ENCODE data around the gene DGCR8. TPM values are rescaled to one million over a fixed set of nuclear protein-coding genes. Genes with fewer than 3 reads are reported as not detected.

Gene DGCR8
- total RNA-seq, 1 experiment from 2014 or later, result 34.7 TPM

DNA sequence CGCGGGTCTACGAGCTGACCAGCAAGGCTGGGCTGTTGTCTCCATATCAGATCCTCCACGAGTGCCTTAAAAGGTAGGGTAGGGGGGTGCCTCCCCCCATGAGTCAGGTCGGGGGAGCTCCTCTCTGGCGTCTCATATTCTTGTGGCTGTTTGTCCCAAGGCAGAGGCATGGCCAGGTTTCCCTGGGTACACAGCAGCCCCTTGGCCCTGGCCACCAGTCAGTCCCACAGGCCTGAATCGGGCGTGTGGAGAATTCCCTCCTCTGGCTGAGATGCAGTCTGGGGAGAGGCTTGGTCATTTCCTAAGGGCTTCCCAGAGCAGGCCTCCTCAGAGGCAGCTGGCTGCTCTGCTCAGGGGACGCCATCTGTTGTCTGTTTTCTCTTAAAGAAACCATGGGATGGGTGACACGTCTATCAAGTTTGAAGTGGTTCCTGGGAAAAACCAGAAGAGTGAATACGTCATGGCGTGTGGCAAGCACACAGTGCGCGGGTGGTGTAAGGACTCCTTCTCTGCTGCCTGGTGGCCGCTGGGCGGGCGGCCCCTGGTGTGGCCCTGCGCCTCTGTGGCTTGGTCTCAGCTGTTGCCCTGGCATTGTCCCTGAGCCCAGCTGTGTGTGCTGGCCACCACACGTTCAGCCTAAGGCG lies 26.3 kb downstream of the DGCR8 start:
- Histone ChIP-seq H3F3A (ENCODE audit: insufficient read depth, low read depth) (peaks cover 15% of the 10 kb centered on the region; the same call in 1 of the 2 replicates), H3K79me2 (ENCODE audit: low read depth) (no peaks in the 10 kb centered on the region), H3K9me2 (ENCODE audit: insufficient read depth) (no peaks in the 10 kb centered on the region), H4K20me1 (ENCODE audit: insufficient read depth) (no peaks in the 10 kb centered on the region), H3K36me3 (ENCODE audit: low read depth) (no peaks in the 10 kb centered on the region), H3K4me2 (no peak overlapping the region), H3K4me3 (no peak overlapping the region), H2AFZ (no peak overlapping the region), H3K27me3 (ENCODE audit: insufficient read depth, low read depth) (no peaks in the 10 kb centered on the region), H3K9me3 (ENCODE audit: insufficient read depth, low read depth) (no peaks in the 10 kb centered on the region), H3K27ac (no peak overlapping the region), H3K4me1 (replicated peaks; ENCODE audit: insufficient read depth) (no peaks in the 10 kb centered on the region)
- ChIA-PET CTCF (no interaction called here), POLR2A (ENCODE audit: unreplicated experiment) (no interaction called here)
- no TSS peak for BruUV-seq (replicated peaks)
- intact Hi-C loops (cut with micrococcal nuclease; ENCODE audit: unreplicated experiment), result no loop called here
- DNase-seq, result no peak
- TF ChIP-seq EZH2 (IDR thresholded peaks at IDR 0.05; ENCODE audit: low read depth), result no peak
- TF ChIP-seq, protein P1, sequence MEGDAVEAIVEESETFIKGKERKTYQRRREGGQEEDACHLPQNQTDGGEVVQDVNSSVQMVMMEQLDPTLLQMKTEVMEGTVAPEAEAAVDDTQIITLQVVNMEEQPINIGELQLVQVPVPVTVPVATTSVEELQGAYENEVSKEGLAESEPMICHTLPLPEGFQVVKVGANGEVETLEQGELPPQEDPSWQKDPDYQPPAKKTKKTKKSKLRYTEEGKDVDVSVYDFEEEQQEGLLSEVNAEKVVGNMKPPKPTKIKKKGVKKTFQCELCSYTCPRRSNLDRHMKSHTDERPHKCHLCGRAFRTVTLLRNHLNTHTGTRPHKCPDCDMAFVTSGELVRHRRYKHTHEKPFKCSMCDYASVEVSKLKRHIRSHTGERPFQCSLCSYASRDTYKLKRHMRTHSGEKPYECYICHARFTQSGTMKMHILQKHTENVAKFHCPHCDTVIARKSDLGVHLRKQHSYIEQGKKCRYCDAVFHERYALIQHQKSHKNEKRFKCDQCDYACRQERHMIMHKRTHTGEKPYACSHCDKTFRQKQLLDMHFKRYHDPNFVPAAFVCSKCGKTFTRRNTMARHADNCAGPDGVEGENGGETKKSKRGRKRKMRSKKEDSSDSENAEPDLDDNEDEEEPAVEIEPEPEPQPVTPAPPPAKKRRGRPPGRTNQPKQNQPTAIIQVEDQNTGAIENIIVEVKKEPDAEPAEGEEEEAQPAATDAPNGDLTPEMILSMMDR (conservative IDR thresholded peaks at IDR 0.05), result no peak

DNA sequence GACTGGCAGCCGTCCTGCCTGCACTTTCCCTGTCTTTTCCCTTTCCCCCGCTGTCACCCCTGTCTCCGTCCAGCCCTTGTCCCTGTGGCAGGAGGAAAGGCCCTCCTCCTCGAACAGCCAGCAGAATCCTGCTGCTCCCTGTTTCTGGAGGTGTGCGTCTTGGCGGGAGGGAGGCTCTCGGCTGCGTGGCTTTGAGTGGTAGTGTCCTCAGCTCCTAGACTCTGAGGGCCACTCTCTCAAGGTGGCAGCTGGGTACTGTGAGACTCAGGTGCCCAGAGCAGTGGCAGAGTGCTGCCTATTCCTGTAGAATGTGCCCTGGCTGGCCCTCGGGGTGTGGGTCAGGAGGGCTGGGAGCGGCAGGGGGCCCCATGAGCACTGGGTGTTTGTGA lies 26.8 kb downstream of the DGCR8 start:
- Histone ChIP-seq H2AFZ (no peak overlapping the region), H3K9me3 (ENCODE audit: insufficient read depth, low read depth) (no peaks in the 10 kb centered on the region), H3K4me2 (no peak overlapping the region), H3K79me2 (ENCODE audit: low read depth) (no peaks in the 10 kb centered on the region), H3K4me1 (replicated peaks; ENCODE audit: insufficient read depth) (no peaks in the 10 kb centered on the region), H3F3A (ENCODE audit: insufficient read depth, low read depth) (peaks cover 18% of the 10 kb centered on the region; the same call in 1 of the 2 replicates), H3K36me3 (ENCODE audit: low read depth) (no peaks in the 10 kb centered on the region), H4K20me1 (ENCODE audit: insufficient read depth) (no peaks in the 10 kb centered on the region), H3K27me3 (ENCODE audit: insufficient read depth, low read depth) (no peaks in the 10 kb centered on the region), H3K4me3 (no peak overlapping the region), H3K27ac (no peak overlapping the region), H3K9me2 (ENCODE audit: insufficient read depth) (no peaks in the 10 kb centered on the region)
- no peak for DNase-seq
- BruUV-seq (replicated peaks), result no TSS peak
- ChIA-PET CTCF (no interaction called here), POLR2A (ENCODE audit: unreplicated experiment) (no interaction called here)
- TF ChIP-seq, protein P1 (conservative IDR thresholded peaks at IDR 0.05), result no peak
- TF ChIP-seq EZH2 (IDR thresholded peaks at IDR 0.05; ENCODE audit: low read depth), result no peak
- intact Hi-C loops (cut with micrococcal nuclease; ENCODE audit: unreplicated experiment), result no loop called here

DNA sequence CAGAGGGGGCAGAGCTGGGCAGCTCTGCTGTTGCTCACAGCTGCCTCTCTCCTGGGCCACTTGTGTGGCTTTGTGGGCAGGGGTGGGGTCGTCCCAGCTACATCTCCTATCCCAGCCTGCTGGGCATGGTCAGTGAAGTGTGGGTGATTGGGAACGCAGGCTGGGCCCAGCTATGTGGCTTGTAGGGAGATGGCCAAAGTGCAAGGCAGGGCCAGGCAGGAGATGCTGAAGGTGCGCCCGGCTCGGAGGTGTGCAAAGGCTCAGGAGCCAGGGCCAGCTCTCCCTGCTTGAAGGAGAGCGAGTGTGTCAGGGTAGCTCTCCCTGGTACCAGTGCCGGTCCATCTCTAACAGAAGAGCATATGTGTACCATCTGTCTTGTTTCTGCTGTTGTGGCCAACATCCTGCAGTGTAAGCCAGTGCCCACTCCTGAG lies 27.4 kb downstream of the DGCR8 start:
- H3K36me3 ChIP-seq (ENCODE audit: low read depth), result no peaks in the 10 kb centered on the region
- H3K9me2 ChIP-seq (ENCODE audit: insufficient read depth), result no peaks in the 10 kb centered on the region
- no TSS peak for BruUV-seq (replicated peaks)
- no peaks in the 10 kb centered on the region for H3K9me3 ChIP-seq (ENCODE audit: insufficient read depth, low read depth)
- ChIA-PET CTCF (no interaction called here), POLR2A (ENCODE audit: unreplicated experiment) (no interaction called here)
- intact Hi-C loops (cut with micrococcal nuclease; ENCODE audit: unreplicated experiment), result no loop called here
- H3K4me2 ChIP-seq, result no peak overlapping the region
- H3K27ac ChIP-seq, result no peak overlapping the region
- no peak for TF ChIP-seq EZH2 (IDR thresholded peaks at IDR 0.05; ENCODE audit: low read depth)
- TF ChIP-seq, protein P1 (conservative IDR thresholded peaks at IDR 0.05), result no peak
- peaks cover 24% of the 10 kb centered on the region; the same call in 1 of the 2 replicates for H3F3A ChIP-seq (ENCODE audit: insufficient read depth, low read depth)
- H3K27me3 ChIP-seq (ENCODE audit: insufficient read depth, low read depth), result no peaks in the 10 kb centered on the region
- H3K4me1 ChIP-seq (replicated peaks; ENCODE audit: insufficient read depth), result no peaks in the 10 kb centered on the region
- H3K79me2 ChIP-seq (ENCODE audit: low read depth), result no peaks in the 10 kb centered on the region
- H3K4me3 ChIP-seq, result no peak overlapping the region
- no peaks in the 10 kb centered on the region for H4K20me1 ChIP-seq (ENCODE audit: insufficient read depth)
- no peak for DNase-seq
- H2AFZ ChIP-seq, result no peak overlapping the region

Measured in PC-9 (cell line).